Ectodermal cell (in vitro differentiated cells): ENCODE measurements around the gene CPB1.

ENCODE experiments used
- H3K27ac ChIP-seq: 2 replicates; pipeline ENCODE4 v1.7.0; 2013; ENCODE audit warnings: mild to moderate bottlenecking, low read depth, low read length; ENCODE audit not compliant: insufficient read depth, poor library complexity, severe bottlenecking
- H3K27me3 ChIP-seq: 2 replicates; pipeline ENCODE4 v1.7.0; 2013; ENCODE audit warnings: mild to moderate bottlenecking, low read length; ENCODE audit not compliant: insufficient read depth, control insufficient read depth, poor library complexity, severe bottlenecking
- H3K36me3 ChIP-seq: one replicate; pipeline ENCODE4 v1.7.0; 2013; ENCODE audit warnings: low read length; ENCODE audit not compliant: control insufficient read depth, insufficient read depth
- H3K4me1 ChIP-seq: one replicate; pipeline ENCODE4 v1.7.0; 2013; ENCODE audit warnings: low read length; ENCODE audit not compliant: control insufficient read depth, insufficient read depth
- H3K4me3 ChIP-seq: 2 replicates; pipeline ENCODE4 v1.7.0; 2013; ENCODE audit warnings: low read depth, low read length, control low read depth; ENCODE audit not compliant: insufficient read depth
- H3K9me3 ChIP-seq: 2 replicates; pipeline ENCODE4 v1.7.0; 2013; ENCODE audit warnings: mild to moderate bottlenecking, low read length, moderate library complexity; ENCODE audit not compliant: control insufficient read depth
- WGBS, 2 experiments: methylation state at CpG; one replicate each; pipeline ENCODE4 v1.1.7; 2013; ENCODE audit warnings: missing lambda C conversion rate in 2 of 2; 5-methylcytosine and 5-hydroxymethylcytosine counted together

CPB1 gene

GRCh38 chr3:148903941-148904340, 76.3 kb downstream of the CPB1 start:
- Histone ChIP-seq H3K4me3 (no peak overlapping the region), H3K9me3 (no peaks in the 10 kb centered on the region), H3K27me3 (no peaks in the 10 kb centered on the region), H3K27ac (no peak overlapping the region), H3K4me1 (no peaks in the 10 kb centered on the region), H3K36me3 (no peaks in the 10 kb centered on the region)

GRCh38 chr3:148906667-148907066, 79.1 kb downstream of the CPB1 start:
- Histone ChIP-seq H3K9me3 (no peaks in the 10 kb centered on the region), H3K27ac (no peak overlapping the region), H3K36me3 (no peaks in the 10 kb centered on the region), H3K4me3 (no peak overlapping the region), H3K27me3 (no peaks in the 10 kb centered on the region), H3K4me1 (no peaks in the 10 kb centered on the region)
- WGBS, 2 experiments = 98 to 100% methylated on average over 1 to 2 of the region's 2 CpGs
